ENCODE results near the gene SCN3A. TPM values are rescaled to one million over a fixed set of nuclear protein-coding genes. Genes with fewer than 3 reads are reported as not detected.

SCN3A gene
- 0.02 TPM for polyA plus RNA-seq (2013, experiment 1 of 2; ENCODE audit: insufficient read length)
- polyA plus RNA-seq (2013, experiment 2 of 2; ENCODE audit: insufficient read length): 0.02 TPM

DNA sequence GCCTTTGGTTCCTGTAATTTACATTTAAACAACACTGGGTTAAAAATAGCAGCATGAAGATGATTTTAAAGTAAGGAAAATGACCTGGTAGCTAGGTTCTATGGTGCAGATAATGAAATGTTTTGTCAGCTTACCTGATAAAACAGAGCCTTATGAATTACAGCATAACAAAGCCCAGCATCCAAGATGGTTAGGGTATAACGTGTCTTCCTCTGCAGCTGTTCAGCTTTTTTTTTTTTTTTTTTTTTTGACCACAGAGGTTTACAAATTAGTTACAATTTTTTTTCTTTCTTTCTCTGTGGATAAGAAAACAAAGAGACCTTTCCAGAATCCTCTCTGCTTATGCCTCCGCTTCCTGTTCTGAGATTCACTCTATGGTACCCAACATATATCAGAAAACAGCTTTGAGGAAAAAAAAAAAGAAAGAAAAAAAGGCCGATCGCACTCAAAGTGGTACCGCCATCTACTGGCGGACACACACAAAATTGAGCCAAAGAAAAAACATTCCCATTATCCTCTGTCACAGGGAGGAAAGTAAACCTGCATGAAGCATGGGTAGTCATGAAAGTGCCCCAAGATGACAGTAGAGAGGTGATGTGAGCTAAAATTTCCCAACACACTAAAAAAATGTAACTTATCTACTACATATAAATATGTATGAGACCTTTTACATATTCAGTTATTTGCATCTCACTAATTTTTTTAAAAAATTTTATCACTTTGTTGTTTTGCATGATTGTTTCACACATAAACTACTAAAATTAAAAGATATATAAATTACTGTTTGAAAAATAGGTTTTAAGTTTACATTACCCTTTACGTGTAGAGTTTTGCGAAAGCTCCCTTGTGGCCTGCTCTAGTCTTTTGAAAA is at the start of gene SCN3A:
SCN3A (minus strand) TSS at position 362 of the 871 bp plus-strand sequence. CDS start 27,656 bp downstream, outside the sequence.
- DNase-seq: peak; percentile 55

- no peak for DNase-seq
Measured at GRCh38 chr2:165253178-165253577, 49.3 kb upstream of the SCN3A start.

GRCh38 chr2:165251366-165251765 is 47.5 kb upstream of the SCN3A start:
- DNase-seq: no peak

GRCh38 chr2:165248238-165248637 is 44.4 kb upstream of the SCN3A start:
- no peak for DNase-seq

DNA sequence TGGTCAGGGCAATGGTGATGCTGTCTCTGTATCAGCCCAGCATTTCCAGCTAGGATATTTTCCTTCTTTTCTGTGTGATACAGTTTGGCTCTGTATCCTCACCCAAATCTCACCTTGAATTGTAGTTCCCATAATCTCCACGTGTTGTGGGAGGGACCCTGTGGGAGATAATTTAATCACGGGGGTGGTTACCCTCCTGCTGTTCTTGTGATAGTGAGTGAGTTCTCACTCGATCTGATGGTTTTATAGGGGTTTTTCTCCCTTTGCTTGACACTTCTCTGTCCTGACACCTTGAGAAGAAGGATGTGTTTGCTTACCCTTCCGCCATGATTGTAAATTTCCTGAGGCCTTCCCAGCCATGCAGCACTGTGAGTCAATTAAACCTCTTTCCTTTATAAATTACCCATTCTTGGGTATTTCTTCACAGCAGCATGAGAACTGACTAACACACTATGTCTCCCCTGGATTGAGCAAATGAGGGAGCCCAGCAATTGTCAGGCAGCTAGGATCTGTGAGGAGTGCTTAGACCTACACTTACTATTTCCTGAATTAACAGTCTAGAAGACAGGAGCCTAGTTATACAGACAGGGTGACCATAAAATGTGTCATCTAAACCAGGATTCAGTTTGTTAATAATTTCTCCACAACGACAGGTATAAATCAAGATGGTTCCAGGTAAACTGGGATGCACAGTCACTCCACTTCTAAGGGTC is 41.4 kb upstream of the SCN3A start:
- DNase-seq: no peak

DNA sequence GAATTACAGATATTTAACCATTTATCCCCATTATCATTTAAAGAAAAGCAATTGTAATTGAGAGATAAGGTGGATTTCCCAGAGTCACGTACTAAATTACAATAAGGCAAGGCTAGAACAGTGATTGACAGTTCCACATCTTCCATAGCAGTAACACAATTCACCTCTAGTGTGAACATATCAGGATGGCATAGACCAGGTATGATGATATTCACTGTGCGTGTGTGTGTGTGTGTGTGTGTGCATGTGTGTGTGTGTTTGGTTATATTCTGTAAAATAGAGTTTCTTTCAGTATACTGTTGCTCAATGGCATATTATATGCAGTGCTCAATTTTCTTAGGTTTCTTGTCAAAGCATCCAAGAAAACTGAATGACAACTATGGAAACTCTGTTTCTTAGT is 37.1 kb upstream of the SCN3A start:
- DNase-seq: no peak

- DNase-seq: no peak
Measured at GRCh38 chr2:165239856-165240515, 36.1 kb upstream of the SCN3A start.

GRCh38 chr2:165239230-165239629 is 35.4 kb upstream of the SCN3A start, which contains the start of gene SCN2A:
SCN2A (plus strand) TSS chr2:165239414; CDS start chr2:165295824, 56,410 bp downstream.
- peak; percentile 24 for DNase-seq

DNA sequence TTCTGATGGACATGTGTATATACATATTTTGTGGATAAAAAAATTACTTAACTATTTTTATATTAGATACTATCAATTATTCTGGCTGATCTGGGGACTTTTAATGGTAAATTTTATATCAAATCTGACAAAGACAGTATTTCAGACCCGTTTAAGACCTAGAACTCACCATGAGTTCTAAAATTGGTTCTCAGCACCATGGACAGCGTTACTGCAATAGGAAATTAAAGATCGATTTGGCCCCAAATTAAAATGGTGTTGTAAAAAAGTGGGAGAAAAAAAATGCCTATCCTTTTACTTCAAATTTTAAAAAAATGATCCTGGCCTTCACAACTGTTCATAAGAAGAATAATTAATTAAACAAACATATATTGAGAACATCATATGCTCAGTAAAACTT is 34.4 kb upstream of the SCN3A start:
- peak; percentile 23 for DNase-seq

DNA sequence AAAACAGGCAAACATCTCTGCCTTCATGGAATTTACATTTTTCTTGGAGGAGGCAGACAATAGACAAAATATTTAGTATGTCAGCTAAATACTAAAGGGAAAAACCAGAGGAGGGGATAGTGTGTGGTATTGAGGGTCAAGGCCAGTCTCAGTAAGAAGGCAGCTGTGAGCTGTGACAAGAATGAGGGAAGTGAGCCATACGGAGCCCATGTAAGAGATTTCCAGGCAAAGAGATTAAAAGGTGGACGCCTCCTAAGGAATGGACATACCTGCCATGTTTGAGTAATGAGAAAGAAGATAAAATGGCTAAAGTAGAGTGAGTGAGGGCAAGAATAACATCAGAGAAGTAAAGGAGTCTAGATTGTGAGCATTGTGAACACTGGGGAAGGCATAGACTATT is 33.2 kb upstream of the SCN3A start:
- DNase-seq: no peak

GRCh38 chr2:165227571-165227970 is 23.7 kb upstream of the SCN3A start:
- DNase-seq: no peak

- no peak for DNase-seq
Measured at GRCh38 chr2:165224941-165225340, 21.1 kb upstream of the SCN3A start.

DNA sequence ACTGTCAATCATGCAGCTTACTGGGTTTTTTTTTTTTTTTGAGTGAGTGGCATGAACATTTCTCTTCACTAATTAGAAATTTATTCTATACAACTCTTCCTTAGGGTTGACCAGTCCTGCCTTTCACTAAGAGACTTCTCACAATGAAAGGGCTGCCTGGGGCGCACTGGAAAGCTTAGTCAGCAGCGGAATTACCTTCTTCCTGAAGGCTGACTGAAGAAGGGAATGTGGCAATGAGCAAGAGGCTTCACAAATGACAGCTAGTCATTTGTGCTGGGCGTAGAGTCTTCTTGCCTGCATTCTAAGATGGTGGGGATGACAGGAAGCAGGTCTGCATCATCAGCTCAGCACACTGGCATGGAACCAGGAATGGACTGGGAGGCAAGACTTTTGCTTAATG is 15.6 kb upstream of the SCN3A start:
- DNase-seq: no peak

GRCh38 chr2:165214093-165214492 is 10.2 kb upstream of the SCN3A start:
- no peak for DNase-seq

GRCh38 chr2:165208094-165208493 is 4.2 kb upstream of the SCN3A start:
- no peak for DNase-seq

DNA sequence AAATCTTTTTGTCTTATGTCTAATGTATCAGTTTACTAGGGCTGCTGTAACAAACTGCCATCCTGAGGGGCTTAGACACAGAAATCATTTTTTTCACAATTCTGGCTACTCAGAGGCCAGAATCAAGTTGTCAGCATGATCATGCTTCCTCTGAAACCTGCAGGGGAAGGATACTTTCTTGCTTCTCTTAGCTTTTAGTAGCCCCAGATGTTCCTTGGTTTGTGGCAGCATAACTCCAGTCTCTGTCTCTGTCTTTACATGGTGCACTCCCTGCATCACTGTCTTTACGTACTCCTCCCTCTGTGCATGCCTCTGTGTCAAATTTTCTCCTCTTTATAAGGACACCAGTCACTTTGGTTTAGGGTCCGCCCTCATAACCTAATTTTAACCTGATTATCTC is 2.0 kb upstream of the SCN3A start:
- DNase-seq: no peak

DNA sequence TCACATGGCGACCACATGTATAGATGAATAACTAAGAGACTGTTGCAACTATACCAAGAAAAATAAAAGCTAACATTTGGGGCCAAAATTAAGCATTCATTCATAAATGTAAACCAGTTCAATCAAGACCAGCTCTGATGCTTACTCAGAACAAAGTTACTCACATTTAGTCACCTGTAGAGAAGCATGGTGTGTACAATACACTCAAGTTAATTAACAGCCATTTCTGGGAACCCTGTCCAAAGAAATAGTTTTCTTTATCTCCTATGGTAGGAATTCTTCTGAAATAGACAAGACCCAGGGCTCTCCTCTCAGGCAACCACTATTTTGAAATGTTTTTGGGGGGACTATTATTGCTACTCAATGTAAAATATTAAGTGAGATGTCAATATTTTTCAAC is 1.6 kb downstream of the SCN3A start:
- DNase-seq: no peak

DNA sequence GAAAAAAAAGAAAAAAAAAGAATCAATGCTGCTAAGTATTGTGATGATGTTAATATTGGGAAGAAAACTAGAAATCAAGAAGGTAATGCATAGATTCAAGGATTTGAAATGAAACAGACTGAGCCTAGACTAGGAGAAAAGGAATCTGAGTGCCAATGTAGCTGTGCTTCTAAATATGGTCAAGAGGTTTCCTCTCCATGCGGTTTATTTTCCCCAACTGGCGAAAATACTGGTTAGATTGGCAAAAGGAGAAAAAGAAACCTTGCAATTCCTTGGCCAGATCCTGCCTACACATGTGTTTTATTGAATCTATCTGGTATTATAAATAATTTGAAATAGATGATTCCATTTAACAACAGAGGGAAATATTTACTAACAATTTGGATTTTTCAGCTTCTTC is 5.7 kb downstream of the SCN3A start:
- no peak for DNase-seq

DNA sequence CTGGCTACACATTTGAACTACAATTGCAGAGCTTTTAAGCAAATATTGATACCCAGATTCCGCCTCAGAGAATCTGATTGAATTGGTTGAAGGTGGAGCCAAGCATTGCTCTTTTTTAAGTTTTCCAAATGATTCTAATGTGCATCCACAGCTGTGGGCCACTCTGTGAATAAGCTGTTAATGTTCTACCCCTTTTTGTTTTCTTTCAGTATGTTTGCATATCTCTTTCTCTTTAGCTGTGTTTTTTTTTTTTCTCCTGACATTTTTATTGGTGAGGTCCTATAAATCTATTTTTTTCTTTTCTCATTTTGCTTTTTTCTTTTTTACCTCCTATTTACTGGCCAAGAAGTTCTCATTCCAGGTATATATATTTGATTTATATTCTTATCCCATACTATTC is 6.5 kb downstream of the SCN3A start:
- no peak for DNase-seq

GRCh38 chr2:165196411-165196810 is 7.4 kb downstream of the SCN3A start:
- no peak for DNase-seq

GRCh38 chr2:165193178-165193777 is 10.6 kb downstream of the SCN3A start:
- DNase-seq: no peak

- DNase-seq: no peak
Measured at GRCh38 chr2:165192729-165193128, 11.1 kb downstream of the SCN3A start.
